ENCODE data around the gene DDX17. TPM values are rescaled to one million over a fixed set of nuclear protein-coding genes. Genes with fewer than 3 reads are reported as not detected.
A peak's percentile ranks its signal among the peaks of the same experiment; 100 is the strongest.

The DDX17 gene
- total and polyA plus RNA-seq, 9 of the 15 experiments (the other 6 are each of a cell fraction or from before 2014, with no cell fraction given), result 17.6 to 421 (median 189) TPM

GRCh38 chr22:38506118-38506962 lies at the start of gene DDX17 (continued):
- no peak for TF ChIP-seq ZBTB40 (IDR thresholded peaks at IDR 0.05)
- TF ChIP-seq ZBTB40 (CRISPR knock-in tag; IDR thresholded peaks at IDR 0.05), result no peak
- no peak for TF ChIP-seq ZNF699 (CRISPR knock-in tag; IDR thresholded peaks at IDR 0.05; ENCODE audit: insufficient replicate concordance)
- peak; percentile 96 for TF ChIP-seq BRD9 (IDR thresholded peaks at IDR 0.05; ENCODE audit: low read depth, partially characterized antibody)
- no peak for TF ChIP-seq BRF2 (IDR thresholded peaks at IDR 0.05; ENCODE audit: borderline replicate concordance, insufficient read depth, insufficient read length)
- no peak for TF ChIP-seq RNF2 (IDR thresholded peaks at IDR 0.05)
- TF ChIP-seq ZNF592 (IDR thresholded peaks at IDR 0.05), result peak; percentile 93
- TF ChIP-seq RNF219 (CRISPR knock-in tag; IDR thresholded peaks at IDR 0.05), result no peak
- TF ChIP-seq HDGF (IDR thresholded peaks at IDR 0.05), result no peak
